GM10266 (cell line): ENCODE data around the gene PGA3.
A peak's percentile ranks its signal among the peaks of the same experiment; 100 is the strongest.
"Not testable (repeated sequence)": the region's sequence is repeated elsewhere in the genome, so short reads cannot be mapped to it uniquely, and the experiment has no call there.

Experiments
- DNase-seq: peaks from one replicate; pipeline ENCODE4 v3.0.0; 2012; ENCODE audit errors: extremely low spot score
- TF ChIP-seq, protein P1 (sequence below): IDR thresholded peaks from 2 replicates; pipeline ENCODE4 v1.5.1; 2012; ENCODE audit warnings: mild to moderate bottlenecking, low read depth; ENCODE audit not compliant: control insufficient read depth, insufficient read depth; ENCODE audit errors: missing control alignments

The PGA3 gene

DNA sequence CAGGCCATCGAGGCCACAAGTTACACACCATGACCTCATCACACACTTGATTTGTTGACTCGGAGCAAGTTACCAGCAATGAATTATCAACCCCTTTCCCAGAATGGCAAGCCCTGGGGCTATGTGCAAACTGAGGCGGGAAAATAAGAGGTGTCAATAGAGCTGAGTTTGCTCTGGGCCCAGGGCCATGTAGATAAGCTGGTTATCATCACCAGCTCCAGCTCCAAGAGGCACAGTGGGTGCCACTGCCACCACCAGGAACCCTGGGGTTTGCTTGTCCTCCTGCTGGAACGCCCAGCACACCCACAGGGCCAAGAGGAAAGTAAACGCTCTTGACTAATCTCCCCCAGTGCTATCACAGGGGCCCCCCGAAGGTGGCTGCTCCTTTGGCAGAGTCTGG lies 29.0 kb upstream of the PGA3 start:
- no peak for DNase-seq
- TF ChIP-seq, protein P1, sequence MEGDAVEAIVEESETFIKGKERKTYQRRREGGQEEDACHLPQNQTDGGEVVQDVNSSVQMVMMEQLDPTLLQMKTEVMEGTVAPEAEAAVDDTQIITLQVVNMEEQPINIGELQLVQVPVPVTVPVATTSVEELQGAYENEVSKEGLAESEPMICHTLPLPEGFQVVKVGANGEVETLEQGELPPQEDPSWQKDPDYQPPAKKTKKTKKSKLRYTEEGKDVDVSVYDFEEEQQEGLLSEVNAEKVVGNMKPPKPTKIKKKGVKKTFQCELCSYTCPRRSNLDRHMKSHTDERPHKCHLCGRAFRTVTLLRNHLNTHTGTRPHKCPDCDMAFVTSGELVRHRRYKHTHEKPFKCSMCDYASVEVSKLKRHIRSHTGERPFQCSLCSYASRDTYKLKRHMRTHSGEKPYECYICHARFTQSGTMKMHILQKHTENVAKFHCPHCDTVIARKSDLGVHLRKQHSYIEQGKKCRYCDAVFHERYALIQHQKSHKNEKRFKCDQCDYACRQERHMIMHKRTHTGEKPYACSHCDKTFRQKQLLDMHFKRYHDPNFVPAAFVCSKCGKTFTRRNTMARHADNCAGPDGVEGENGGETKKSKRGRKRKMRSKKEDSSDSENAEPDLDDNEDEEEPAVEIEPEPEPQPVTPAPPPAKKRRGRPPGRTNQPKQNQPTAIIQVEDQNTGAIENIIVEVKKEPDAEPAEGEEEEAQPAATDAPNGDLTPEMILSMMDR, result no peak

DNA sequence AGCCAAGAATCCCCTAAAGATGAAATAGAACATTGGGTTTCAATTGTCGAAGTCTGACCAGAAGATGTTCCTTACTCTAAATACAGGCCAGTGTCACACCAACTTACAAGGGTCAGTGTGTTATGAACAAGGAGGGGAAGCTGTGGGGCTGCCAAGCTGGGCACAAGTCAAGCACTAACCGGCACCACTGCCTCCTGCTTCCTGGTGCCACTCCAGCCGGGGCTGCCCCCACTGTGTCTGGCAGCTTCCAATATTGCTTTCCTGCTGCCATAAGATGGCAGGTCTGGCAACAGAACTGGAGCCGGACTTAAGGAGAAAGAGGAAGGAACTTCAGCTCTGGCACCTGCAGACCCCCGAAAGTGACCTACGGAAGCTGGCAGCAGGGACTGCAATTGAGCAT lies 28.4 kb upstream of the PGA3 start:
- peak; percentile 4 for DNase-seq

DNA sequence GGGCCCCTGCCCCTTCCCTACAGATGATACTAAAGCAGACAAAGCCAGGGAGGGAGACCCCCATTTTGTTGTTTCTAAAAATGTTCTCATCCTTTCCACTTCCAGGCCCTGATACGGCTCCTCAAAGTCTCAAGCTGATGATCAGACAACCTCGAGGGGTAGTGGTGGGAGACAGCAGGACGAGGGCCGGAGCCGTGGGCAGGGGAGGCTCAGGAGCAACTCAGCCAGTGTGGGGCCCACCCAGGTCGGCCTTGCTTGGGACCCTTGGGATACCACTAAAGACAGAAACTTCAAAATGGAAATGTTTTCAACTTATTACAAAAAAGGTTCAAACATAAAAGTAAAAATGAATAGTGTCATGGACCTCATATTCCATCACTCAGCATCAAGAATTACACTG lies 26.9 kb upstream of the PGA3 start:
- DNase-seq, result no peak
- TF ChIP-seq, protein P1, result no peak

More for the DNA sequence above, 28.4 kb upstream of the PGA3 start:
- TF ChIP-seq, protein P1, result no peak

DNA sequence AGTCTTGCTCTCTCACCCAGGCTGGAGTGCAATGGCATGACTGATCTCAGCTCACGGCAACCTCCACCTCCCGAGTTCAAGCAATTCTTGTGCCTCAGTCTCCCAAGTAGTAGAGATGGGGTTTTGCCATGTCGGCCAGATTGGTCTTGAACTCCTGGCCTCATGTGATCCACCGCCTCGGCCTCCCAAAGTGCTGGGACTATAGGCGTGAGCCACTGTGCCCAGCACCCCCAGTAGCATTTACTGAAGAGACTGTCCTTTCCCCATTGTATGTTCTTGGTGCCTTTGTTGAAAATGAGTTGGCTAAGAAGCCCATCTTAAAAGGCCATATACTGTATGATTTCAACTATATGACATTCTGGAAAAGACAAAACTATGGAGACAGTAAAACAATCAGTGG lies 23.1 kb upstream of the PGA3 start:
- not testable (repeated sequence) for DNase-seq

DNA sequence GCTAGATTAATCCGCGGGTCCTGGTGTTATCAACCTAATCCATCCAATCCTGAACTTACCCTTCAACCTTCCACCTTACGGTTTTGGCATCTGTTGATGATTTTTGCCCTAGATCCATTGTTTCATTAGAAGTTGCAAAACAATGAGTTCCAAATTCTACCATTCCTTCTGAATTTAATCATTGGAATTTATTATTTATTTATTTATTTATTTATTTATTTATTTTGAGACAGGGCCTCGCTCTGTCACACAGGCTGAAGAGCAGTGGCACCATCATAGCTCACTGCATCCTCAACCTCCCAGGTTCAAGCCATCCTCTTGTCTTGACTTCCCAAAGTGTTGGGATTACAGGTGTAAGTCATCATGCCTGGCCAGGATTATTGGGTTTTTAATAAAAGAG lies 21.8 kb upstream of the PGA3 start:
- DNase-seq, result no peak
- TF ChIP-seq, protein P1, result no peak

DNA sequence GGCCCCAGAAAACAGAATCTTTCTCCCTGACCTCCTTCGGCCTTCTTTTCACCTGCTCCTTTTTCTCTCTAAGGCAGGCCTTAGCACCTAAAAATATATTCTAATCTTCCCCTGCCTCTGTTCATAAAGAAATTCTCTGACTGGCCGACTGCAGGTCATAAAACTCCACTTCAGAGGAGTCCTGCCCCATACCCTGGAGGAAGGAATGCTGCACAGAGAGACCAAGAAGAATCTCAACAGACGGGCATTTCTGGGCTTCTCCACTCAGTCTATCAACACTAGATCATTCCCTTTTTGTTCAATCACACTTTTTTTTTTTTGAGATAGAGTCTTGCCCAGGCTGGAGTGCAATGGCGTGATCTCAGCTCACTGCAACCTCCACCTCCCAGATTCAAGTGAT lies 19.7 kb upstream of the PGA3 start:
- TF ChIP-seq, protein P1, result no peak
- DNase-seq, result no peak

DNA sequence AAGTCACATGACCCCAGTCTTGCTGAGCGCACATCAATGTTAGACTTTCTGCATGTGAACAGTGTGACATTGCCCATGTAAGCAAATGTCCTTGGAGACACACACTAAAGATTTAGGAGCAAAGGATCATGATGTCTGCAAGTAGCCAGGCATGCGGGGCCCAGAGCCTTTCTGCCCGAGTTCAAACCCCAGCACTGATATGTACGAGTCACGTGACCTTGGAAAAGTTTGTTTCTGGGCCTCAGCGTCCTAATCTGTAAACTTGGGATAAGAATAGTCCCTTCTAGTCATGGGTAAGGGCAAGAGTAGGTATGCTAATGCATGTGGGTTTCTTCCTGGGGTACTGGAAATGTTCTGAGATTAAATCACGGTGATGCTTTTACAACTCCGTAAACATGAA lies 16.8 kb upstream of the PGA3 start:
- TF ChIP-seq, protein P1, result no peak
- DNase-seq, result peak; percentile 2

DNA sequence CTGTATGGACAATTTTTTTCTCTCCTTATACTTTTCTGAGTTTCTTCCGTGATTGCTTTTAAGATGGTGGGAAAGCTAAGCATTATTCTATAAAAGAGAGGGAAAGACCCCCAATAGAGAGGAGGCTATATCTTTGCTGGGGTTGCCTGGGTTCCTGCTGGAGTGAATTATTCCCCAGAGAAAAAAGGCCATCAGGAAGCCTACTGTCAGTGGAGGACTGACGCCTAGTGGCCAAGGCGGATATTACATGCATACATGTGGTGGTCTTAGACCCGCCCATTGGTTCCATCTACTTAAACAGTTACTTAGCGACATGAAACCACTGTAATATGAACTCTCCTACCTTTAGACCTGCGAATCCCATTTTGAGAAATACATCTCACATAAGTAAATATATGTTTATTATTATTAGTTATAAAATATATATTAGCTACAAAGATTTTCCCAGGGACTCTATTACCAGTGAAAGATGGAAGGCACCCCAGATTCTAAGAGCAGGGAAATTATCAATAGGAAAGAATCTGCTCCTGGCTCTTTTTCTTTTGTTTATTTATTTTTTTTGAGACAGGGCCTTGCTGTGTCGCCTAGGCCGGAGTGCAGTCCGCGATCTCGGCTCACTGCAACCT lies 15.7 kb upstream of the PGA3 start:
- peak; percentile 76 for DNase-seq
- TF ChIP-seq, protein P1, result peak; percentile 97
